ENCODE data around the gene TRAPPC14. TPM values are rescaled to one million over a fixed set of nuclear protein-coding genes. Genes with fewer than 3 reads are reported as not detected.

TRAPPC14 gene
- total and polyA plus RNA-seq, 2 of the 13 experiments (the other 11 are each of a cell fraction or from before 2014, with no cell fraction given) = 4.7 to 9.6 TPM

DNA sequence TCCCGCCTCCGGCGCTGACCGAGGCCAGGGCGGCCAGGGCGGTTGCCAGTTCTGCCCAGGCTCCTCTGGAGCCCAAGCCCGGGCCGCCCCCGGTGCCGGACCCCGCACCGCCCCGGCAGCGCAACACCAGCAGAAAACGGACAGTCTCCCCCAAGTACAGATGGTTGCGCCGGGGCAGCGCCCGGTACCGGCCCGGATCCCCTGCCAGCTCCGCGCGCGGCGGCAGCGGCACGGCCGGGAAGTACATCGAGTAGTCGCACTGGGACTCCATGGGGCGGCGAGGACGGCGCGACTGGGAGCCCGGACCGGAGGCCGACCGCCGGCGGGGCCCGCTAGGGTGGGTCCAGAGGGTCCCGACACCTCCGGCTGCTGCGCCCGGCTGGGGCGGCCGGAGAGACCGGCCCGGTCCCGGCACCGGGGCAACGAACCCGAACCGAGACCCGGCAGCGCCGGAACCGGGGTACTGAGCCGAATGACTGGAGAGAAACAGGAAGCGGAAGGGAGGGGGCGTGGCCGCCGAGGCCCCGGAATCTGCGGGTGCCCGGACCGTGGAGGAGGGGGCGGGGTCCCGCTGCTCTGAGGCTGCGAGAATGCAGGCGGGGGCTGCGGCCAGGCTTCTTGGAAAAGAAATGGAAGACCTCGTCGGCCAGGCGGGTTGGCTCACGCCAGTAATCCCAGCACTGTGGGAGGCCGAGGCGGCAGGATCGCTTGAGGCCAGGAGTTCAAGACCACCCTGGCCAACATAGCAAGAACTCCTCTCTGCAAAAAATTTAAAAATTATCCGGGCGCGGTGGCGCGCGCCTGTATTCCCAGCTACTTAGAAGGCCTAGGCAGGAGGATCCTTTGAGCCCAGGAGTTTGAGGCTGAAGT is at the start of gene TRAPPC14 (continued):
- TF ChIP-seq NR1H2 (CRISPR knock-in tag; IDR thresholded peaks at IDR 0.05; ENCODE audit: borderline replicate concordance, low read depth) (no peak), ZSCAN22 (CRISPR knock-in tag; IDR thresholded peaks at IDR 0.05) (no peak), ATF1 (CRISPR knock-in tag; IDR thresholded peaks at IDR 0.05) (no peak), ZNF709 (CRISPR knock-in tag; IDR thresholded peaks at IDR 0.05) (peak; percentile 46; the same call in 1 of the 2 replicates), TBX2 (CRISPR knock-in tag; IDR thresholded peaks at IDR 0.05; ENCODE audit: borderline replicate concordance) (no peak; the same call in 1 of the 2 replicates), ZSCAN29 (CRISPR knock-in tag; conservative IDR thresholded peaks at IDR 0.05) (0 out of 2 replicates have a peak, but pooled peaks have one; percentile 36), ATM (IDR thresholded peaks at IDR 0.05; ENCODE audit: borderline replicate concordance) (no peak), IKZF4 (CRISPR knock-in tag; IDR thresholded peaks at IDR 0.05; ENCODE audit: borderline replicate concordance, low read depth, not compliant biosample characterization) (no peak), ZNF788 (CRISPR knock-in tag; IDR thresholded peaks at IDR 0.05; ENCODE audit: borderline replicate concordance) (peak; percentile 63; the same call in 1 of the 2 replicates), ELF1 (CRISPR knock-in tag; IDR thresholded peaks at IDR 0.05) (peak; percentile 91), KMT2B (CRISPR knock-in tag; IDR thresholded peaks at IDR 0.05) (peak; percentile 59; the same call in 1 of the 2 replicates), SOX5 (CRISPR knock-in tag; IDR thresholded peaks at IDR 0.05; ENCODE audit: borderline replicate concordance) (peak; percentile 18; the same call in 1 of the 2 replicates), NCOA1 (CRISPR knock-in tag; IDR thresholded peaks at IDR 0.05) (no peak), KDM5B (CRISPR knock-in tag; IDR thresholded peaks at IDR 0.05; ENCODE audit: borderline replicate concordance) (peak; percentile 56; the same call in 1 of the 2 replicates), JUND (CRISPR knock-in tag; IDR thresholded peaks at IDR 0.05) (no peak)
- TF ChIP-seq, protein P1, sequence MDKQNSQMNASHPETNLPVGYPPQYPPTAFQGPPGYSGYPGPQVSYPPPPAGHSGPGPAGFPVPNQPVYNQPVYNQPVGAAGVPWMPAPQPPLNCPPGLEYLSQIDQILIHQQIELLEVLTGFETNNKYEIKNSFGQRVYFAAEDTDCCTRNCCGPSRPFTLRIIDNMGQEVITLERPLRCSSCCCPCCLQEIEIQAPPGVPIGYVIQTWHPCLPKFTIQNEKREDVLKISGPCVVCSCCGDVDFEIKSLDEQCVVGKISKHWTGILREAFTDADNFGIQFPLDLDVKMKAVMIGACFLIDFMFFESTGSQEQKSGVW (CRISPR knock-in tag; IDR thresholded peaks at IDR 0.05; ENCODE audit: borderline replicate concordance) = no peak
- TF ChIP-seq, protein P2, sequence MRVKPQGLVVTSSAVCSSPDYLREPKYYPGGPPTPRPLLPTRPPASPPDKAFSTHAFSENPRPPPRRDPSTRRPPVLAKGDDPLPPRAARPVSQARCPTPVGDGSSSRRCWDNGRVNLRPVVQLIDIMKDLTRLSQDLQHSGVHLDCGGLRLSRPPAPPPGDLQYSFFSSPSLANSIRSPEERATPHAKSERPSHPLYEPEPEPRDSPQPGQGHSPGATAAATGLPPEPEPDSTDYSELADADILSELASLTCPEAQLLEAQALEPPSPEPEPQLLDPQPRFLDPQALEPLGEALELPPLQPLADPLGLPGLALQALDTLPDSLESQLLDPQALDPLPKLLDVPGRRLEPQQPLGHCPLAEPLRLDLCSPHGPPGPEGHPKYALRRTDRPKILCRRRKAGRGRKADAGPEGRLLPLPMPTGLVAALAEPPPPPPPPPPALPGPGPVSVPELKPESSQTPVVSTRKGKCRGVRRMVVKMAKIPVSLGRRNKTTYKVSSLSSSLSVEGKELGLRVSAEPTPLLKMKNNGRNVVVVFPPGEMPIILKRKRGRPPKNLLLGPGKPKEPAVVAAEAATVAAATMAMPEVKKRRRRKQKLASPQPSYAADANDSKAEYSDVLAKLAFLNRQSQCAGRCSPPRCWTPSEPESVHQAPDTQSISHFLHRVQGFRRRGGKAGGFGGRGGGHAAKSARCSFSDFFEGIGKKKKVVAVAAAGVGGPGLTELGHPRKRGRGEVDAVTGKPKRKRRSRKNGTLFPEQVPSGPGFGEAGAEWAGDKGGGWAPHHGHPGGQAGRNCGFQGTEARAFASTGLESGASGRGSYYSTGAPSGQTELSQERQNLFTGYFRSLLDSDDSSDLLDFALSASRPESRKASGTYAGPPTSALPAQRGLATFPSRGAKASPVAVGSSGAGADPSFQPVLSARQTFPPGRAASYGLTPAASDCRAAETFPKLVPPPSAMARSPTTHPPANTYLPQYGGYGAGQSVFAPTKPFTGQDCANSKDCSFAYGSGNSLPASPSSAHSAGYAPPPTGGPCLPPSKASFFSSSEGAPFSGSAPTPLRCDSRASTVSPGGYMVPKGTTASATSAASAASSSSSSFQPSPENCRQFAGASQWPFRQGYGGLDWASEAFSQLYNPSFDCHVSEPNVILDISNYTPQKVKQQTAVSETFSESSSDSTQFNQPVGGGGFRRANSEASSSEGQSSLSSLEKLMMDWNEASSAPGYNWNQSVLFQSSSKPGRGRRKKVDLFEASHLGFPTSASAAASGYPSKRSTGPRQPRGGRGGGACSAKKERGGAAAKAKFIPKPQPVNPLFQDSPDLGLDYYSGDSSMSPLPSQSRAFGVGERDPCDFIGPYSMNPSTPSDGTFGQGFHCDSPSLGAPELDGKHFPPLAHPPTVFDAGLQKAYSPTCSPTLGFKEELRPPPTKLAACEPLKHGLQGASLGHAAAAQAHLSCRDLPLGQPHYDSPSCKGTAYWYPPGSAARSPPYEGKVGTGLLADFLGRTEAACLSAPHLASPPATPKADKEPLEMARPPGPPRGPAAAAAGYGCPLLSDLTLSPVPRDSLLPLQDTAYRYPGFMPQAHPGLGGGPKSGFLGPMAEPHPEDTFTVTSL (CRISPR knock-in tag; IDR thresholded peaks at IDR 0.05; ENCODE audit: borderline replicate concordance) = no peak
- TF ChIP-seq, protein P3, sequence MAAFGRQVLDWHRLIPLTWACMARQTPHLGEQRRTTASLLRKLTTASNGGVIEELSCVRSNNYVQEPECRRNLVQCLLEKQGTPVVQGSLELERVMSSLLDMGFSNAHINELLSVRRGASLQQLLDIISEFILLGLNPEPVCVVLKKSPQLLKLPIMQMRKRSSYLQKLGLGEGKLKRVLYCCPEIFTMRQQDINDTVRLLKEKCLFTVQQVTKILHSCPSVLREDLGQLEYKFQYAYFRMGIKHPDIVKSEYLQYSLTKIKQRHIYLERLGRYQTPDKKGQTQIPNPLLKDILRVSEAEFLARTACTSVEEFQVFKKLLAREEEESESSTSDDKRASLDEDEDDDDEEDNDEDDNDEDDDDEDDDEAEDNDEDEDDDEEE (CRISPR knock-in tag; IDR thresholded peaks at IDR 0.05) = no peak
- TF ChIP-seq, protein P4, sequence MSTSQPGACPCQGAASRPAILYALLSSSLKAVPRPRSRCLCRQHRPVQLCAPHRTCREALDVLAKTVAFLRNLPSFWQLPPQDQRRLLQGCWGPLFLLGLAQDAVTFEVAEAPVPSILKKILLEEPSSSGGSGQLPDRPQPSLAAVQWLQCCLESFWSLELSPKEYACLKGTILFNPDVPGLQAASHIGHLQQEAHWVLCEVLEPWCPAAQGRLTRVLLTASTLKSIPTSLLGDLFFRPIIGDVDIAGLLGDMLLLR (CRISPR knock-in tag; IDR thresholded peaks at IDR 0.05) = no peak; the same call in 1 of the 2 replicates
- TF ChIP-seq, protein P5, sequence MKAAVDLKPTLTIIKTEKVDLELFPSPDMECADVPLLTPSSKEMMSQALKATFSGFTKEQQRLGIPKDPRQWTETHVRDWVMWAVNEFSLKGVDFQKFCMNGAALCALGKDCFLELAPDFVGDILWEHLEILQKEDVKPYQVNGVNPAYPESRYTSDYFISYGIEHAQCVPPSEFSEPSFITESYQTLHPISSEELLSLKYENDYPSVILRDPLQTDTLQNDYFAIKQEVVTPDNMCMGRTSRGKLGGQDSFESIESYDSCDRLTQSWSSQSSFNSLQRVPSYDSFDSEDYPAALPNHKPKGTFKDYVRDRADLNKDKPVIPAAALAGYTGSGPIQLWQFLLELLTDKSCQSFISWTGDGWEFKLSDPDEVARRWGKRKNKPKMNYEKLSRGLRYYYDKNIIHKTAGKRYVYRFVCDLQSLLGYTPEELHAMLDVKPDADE (CRISPR knock-in tag; IDR thresholded peaks at IDR 0.05) = no peak

Data from HepG2 (cell line).